Measurements from ENCODE around the gene COL9A2.
A peak's percentile ranks its signal among the peaks of the same experiment; 100 is the strongest.

Gene COL9A2

GRCh38 chr1:40301541-40302299 is 15.4 kb downstream of the COL9A2 start:
- no peak for DNase-seq

GRCh38 chr1:40301066-40301465 is 16.0 kb downstream of the COL9A2 start:
- no peak for DNase-seq

- DNase-seq, result no peak
These were observed 16.4 kb downstream of the COL9A2 start for GRCh38 chr1:40300651-40301050.

GRCh38 chr1:40300249-40300567 is 16.9 kb downstream of the COL9A2 start:
- no peak for DNase-seq

- no peak for DNase-seq
These were observed 17.5 kb downstream of the COL9A2 start for GRCh38 chr1:40299366-40300248.

- DNase-seq, result no peak
These were observed 25.8 kb downstream of the COL9A2 start for GRCh38 chr1:40291293-40291692.

DNA sequence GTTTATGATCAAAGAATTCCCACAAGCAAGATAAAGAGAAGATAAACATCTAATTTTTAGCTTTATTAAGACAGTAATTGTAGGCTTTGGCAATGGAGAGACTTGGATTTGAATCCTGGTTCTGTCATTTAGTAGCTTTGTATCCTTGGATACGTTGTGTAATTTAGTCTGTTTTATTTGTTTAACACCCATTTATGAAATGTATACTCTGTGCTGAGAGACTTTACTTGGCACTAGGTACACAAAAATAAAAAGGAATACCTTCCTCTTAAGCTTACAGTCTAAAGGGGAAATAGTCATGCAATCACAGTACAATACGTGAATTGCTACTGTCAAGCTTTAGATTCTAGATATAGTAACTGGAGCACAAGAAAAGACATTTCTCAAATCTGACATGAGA is 35.2 kb downstream of the COL9A2 start:
- no peak for DNase-seq

DNA sequence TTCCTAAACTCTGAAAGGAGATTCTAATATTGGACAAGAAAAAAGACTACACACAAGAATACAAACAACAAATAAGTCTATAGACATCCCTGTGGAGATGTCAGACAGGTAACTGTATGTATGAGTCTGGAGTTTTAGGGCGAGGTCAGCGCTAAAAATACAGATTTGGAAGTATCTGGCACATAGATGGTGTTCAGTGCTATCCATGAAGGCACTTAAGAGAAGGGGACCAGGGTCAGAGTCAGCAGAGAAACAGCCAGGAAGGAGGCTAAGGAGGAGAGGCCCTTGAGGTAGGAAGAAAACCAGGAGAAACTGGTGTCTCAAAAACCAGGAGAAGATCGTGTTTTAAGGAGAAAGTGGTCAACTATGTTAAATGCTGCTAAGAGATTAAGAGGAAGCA is 41.0 kb downstream of the COL9A2 start:
- DNase-seq, result no peak

DNA sequence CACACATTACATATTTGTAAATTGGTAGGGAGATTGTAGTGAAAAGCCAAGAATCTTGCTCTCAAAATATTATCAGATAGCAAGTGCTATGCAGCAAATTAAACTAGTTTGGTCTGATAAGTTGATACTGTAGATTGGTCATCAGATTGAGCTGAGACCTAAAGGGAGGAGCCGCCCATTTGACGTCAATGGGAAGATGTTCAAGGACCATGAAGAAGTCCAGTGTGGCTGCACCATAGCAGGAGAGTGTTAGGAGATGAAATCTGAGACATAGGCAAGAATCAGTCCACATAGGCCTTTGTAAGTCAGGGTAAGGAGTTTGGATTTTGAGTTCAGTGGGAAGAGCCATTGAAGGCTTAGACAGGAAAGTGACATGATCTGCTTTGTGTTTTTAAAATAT is 42.8 kb downstream of the COL9A2 start:
- no peak for DNase-seq

DNA sequence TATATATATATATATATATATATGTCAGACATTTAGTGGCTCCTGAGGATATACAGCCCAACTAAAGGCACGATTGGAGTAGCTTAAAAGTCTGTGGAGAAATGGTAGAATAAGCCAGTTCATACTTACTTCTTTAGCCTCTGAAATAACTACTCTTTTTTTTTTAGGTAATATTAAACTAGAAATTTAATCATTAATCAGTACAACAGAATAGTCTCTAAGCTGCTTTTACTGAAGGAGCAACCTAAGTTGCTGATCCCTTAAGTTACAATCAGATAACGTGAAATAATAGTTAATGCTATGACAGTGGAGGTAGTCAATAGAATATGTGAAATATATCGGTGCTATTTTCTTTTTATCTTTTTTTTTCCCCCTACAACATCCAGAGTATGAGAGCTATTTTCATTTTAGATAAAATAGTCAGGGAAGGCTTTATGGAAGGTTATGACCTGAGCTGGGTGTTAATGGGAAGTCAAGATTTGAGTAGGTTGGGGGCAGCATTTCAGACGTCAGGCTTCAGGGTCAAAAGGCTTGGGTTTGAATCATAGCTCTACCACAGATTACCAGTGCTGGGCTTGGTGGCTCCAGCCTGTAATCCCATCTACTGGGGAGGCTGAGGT is 43.4 kb downstream of the COL9A2 start:
- no peak for DNase-seq

DNA sequence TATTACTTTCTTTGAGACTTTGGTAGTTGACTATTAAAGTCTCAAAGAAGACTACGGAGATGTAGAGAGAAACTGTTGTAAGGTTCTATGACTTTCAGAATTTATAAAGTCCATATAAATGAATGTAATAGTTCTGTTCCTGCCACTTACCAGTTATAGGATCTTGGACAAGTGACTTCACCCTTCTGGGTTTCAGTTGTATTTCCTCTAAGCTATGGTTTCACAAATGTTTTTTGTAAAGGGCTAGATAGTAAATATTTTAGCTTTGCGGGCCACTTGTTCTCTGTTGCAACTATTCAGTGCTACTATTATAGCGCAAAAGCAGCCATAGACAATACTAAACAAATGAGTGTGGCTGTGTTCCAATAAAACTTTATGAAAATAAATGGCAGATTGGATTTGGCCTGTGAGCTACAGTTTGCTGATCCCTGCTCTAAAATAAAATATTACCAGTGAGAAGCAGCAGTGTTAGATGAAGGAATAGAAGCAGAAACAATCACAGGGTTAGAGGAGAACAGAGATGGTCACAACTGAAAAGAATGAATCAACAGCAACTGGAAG is 44.4 kb downstream of the COL9A2 start:
- no peak for DNase-seq

GRCh38 chr1:40270152-40270834 is 46.8 kb downstream of the COL9A2 start:
- no peak for DNase-seq

DNA sequence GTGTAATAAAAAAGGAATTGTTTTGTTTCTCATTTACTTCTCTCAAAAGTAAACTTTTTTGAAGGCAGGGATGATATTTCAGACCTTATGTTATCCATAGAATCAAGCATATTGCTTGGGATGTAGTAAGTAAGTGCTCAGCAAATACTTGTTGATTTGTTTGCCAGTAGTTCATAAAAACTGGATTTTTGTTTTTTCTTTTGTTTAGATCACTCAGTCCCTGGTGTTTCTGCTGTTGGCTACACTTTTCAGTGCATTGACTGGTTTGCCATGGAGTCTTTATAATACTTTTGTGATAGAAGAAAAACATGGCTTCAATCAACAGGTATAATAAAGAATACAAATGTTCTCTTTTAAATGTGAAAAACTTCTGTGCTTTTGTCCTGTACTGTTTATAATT is 48.9 kb downstream of the COL9A2 start:
- no peak for DNase-seq

GRCh38 chr1:40267767-40268187 is 49.3 kb downstream of the COL9A2 start:
- DNase-seq, result no peak

DNA sequence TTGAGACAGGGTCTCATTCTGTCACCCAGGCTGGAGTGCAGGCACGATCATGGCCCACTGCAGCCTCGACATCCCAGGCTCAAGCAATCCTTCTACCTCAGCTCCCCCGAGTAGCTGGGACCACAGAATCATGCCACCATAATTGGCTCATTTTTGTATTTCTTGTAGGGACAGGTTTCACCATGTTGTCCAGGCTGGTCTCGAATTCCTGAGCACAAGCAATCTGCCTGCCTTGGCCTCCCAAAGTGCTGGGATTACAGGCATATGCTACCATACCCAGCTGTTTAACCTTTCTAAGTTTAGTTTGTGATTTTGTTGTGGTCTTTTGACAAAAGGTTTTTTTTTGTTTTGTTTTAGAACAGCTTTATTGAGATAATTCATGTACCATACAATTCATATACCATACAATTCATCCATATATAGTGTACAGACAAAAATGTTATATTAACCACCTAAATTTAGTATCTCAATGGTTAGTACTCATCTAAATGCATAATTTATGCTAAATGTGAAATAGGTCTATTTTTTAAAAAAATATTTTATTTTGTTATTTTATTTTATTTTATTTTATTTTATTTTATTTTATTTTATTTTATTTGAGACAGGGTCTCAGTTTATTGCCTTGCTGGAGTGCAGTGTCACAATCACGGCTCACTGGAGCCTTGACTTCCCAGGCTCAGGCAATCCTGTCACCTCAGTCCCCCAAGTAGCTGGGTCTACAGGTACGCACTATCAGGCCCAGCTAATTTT is 50.1 kb downstream of the COL9A2 start:
- DNase-seq, result no peak

GRCh38 chr1:40265919-40266318 is 51.2 kb downstream of the COL9A2 start:
- no peak for DNase-seq

DNA sequence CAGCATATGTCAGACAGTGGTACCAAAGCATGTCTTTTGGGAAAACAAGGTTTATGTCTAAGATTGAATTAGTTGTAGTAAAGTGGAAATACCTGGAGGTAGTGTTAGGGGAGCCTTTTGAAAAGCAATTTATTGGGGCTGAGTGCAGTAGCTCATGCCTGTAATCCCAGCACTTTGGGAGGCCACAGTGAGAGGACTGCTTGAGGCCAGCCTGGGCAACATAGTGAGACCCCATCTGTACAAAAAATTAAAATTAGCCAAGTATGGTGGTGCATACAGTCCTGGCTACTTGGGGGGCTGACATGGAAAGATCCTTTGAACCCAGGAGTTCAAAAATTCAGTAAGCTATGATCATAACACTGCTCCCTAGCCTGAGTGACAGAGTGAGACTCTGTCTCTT is 51.8 kb downstream of the COL9A2 start:
- no peak for DNase-seq

DNA sequence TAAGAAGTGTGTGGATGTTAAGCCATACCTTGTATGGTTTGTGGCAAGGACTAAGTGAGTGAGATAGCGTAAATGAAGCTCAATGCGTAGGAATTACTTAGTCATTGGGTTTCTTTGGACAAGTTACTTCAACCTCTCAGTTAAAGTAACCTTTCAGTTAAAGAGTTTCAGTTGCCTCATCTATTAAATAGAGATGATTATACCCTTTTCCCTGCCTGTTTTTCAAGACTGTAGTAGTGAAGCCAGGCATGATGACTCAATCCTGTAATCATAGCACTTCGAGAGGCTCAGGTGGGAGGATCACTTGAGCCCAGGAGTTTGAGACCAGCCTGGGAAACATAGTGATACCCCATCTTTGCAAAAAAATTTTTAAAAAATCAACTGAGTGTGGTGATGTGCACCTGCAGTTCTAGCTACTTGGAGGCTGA is 52.7 kb downstream of the COL9A2 start:
- DNase-seq, result no peak

- DNase-seq, result no peak
These were observed 58.7 kb downstream of the COL9A2 start for GRCh38 chr1:40258445-40258769.

- DNase-seq, result peak; percentile 97
These were observed 59.2 kb downstream of the COL9A2 start, which contains the start of gene ZMPSTE24 for GRCh38 chr1:40257688-40258444. Gene ZMPSTE24 (plus strand): TSS chr1:40258236. CDS start chr1:40258272, 36 bp downstream.

- DNase-seq, result peak; percentile 46
These were observed 59.8 kb downstream of the COL9A2 start for GRCh38 chr1:40257313-40257687.
